OCI-LY3 (cell line): ENCODE results near the gene DENND2A.

Experiments used
- H2AFZ ChIP-seq: fragments of 200-600, 300-600 bp; shearing (Covaris generic); 2 replicates; pipeline ENCODE4 v1.6.0; 2014; ENCODE audit warnings: antibody characterized with exemption, low read depth, low read length
- H3K27ac ChIP-seq: fragments of 200-600, 300-600 bp; sonication (generic); 2 replicates; pipeline ENCODE4 v1.5.1; 2014; ENCODE audit warnings: mild to moderate bottlenecking, low read length, moderate library complexity, mixed read lengths
- H3K27me3 ChIP-seq: fragments of 200-600, 300-600 bp; sonication (generic); 2 replicates; pipeline ENCODE4 v1.6.1; 2014; ENCODE audit warnings: low read depth, low read length, mixed read lengths
- H3K36me3 ChIP-seq: fragments of 200-600, 300-600 bp; sonication (generic); replicated peaks from 2 replicates; pipeline ENCODE3; 2014; ENCODE audit warnings: low read depth, low read length, mixed read lengths
- H3K4me1 ChIP-seq: fragments of 300-600, 200-600 bp; sonication (generic); 2 replicates; pipeline ENCODE4 v1.6.1; 2014; ENCODE audit warnings: low read length, mixed read lengths
- H3K4me2 ChIP-seq: fragments of 200-600, 300-600 bp; sonication (generic); 2 replicates; pipeline ENCODE4 v1.6.1; 2014; ENCODE audit warnings: low read length, mixed read lengths
- H3K4me3 ChIP-seq: fragments of 300-600, 200-600 bp; sonication (generic); 2 replicates; pipeline ENCODE4 v1.5.1; 2014; ENCODE audit warnings: antibody characterized with exemption, mild to moderate bottlenecking, low read length, moderate library complexity
- H3K79me2 ChIP-seq: fragments of 300-600, 200-600 bp; shearing (Covaris generic); 2 replicates; pipeline ENCODE4 v1.6.1; 2014; ENCODE audit warnings: mild to moderate bottlenecking, low read length, mixed read lengths
- H3K9ac ChIP-seq: fragments of 300-600, 200-600 bp; shearing (Covaris generic); 2 replicates; pipeline ENCODE4 v1.6.0; 2014; ENCODE audit warnings: mild to moderate bottlenecking, low read length, moderate library complexity
- H3K9me3 ChIP-seq: fragments of 200-600, 300-600 bp; shearing (Covaris generic); 2 replicates; pipeline ENCODE4 v1.6.1; 2014; ENCODE audit warnings: low read length, mixed read lengths; ENCODE audit not compliant: insufficient read depth
- H4K20me1 ChIP-seq: fragments of 200-600, 300-600 bp; sonication (generic); 2 replicates; pipeline ENCODE4 v1.6.1; 2016; ENCODE audit warnings: low read length, mixed read lengths; ENCODE audit not compliant: insufficient read depth
- EZH2phosphoT487 ChIP-seq: fragments of 200-600 bp; shearing (Covaris generic); IDR thresholded peaks from 2 replicates; pipeline ENCODE4 v1.6.1; 2018; ENCODE audit warnings: antibody characterized with exemption, mixed run types, low read depth
- TF ChIP-seq, protein P1 (sequence below): fragments of 200-600, 300-600 bp; sonication (generic); IDR thresholded peaks from 2 replicates; pipeline ENCODE4 v1.5.1; 2014; ENCODE audit warnings: antibody characterized with exemption, low read length, low read depth

DENND2A gene

DNA sequence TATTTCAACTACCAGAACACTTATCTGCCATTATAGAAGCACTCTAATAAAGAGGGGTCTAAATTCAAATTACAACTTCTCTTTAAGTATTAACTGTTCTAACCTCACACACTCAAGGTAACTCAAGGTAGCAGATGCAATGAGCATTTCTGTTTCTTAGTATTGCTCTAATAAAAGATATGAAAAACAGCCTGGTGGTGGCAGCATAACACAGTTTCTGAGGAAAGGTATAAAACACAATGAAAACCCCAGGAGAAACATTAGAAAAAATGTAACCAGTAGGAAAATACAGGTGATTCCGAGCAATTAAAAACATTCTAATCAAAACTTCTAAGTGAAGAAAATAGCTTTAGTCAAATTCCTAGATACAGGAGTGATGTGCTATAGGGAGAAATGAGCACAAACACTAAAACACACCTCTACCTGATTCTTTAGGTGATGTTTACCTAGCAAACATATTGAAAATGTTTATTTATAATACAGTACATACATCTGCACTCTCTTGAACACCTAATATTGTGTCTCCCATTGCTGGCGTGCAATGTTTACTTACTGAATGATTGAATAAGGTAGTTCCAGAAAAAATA lies 164.8 kb downstream of the DENND2A start:
- Histone ChIP-seq H3K79me2 (peaks cover 82% of the 10 kb centered on the region), H4K20me1 (peaks cover 65% of the 10 kb centered on the region), H3K4me3 (no peak overlapping the region), H2AFZ (no peak overlapping the region), H3K9me3 (no peaks in the 10 kb centered on the region), H3K4me2 (no peak overlapping the region), H3K9ac (no peak overlapping the region), H3K27me3 (no peaks in the 10 kb centered on the region), H3K36me3 (no peaks in the 10 kb centered on the region), H3K4me1 (peaks cover 17% of the 10 kb centered on the region), H3K27ac (no peak overlapping the region)
- TF ChIP-seq, protein P1, sequence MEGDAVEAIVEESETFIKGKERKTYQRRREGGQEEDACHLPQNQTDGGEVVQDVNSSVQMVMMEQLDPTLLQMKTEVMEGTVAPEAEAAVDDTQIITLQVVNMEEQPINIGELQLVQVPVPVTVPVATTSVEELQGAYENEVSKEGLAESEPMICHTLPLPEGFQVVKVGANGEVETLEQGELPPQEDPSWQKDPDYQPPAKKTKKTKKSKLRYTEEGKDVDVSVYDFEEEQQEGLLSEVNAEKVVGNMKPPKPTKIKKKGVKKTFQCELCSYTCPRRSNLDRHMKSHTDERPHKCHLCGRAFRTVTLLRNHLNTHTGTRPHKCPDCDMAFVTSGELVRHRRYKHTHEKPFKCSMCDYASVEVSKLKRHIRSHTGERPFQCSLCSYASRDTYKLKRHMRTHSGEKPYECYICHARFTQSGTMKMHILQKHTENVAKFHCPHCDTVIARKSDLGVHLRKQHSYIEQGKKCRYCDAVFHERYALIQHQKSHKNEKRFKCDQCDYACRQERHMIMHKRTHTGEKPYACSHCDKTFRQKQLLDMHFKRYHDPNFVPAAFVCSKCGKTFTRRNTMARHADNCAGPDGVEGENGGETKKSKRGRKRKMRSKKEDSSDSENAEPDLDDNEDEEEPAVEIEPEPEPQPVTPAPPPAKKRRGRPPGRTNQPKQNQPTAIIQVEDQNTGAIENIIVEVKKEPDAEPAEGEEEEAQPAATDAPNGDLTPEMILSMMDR = peak; percentile 73
- no peak for TF ChIP-seq EZH2phosphoT487
